Tibial nerve (tissue), 4 donors: ENCODE measurements around the gene WDR73.

ENCODE experiments used
- EP300 ChIP-seq, 2 donors: sonication (generic); formaldehyde crosslinking; IDR thresholded peaks; one replicate each; pipeline ENCODE4 v1.6.1; 2017; ENCODE audit warnings: antibody characterized with exemption in 2 of 2, mild to moderate bottlenecking in 1 of 2
- POLR2A ChIP-seq, 2 donors: fragments of 450-650 bp; IDR thresholded peaks; one replicate each; pipeline ENCODE4 v1.6.1; 2017; ENCODE audit warnings: antibody characterized with exemption in 2 of 2, mild to moderate bottlenecking in 2 of 2, moderate library complexity in 2 of 2
- TF ChIP-seq, protein P1 (sequence below), 5 experiments: fragments of 200-600 bp in 3 of 5; fragments of 450-650 bp in 2 of 5; sonication (generic) in 3 of 5; IDR thresholded peaks; one replicate each; pipeline ENCODE4 v1.5.1; 2016 to 2019; ENCODE audit warnings: antibody characterized with exemption in 5 of 5, mild to moderate bottlenecking in 3 of 5, moderate library complexity in 2 of 5

DNA sequence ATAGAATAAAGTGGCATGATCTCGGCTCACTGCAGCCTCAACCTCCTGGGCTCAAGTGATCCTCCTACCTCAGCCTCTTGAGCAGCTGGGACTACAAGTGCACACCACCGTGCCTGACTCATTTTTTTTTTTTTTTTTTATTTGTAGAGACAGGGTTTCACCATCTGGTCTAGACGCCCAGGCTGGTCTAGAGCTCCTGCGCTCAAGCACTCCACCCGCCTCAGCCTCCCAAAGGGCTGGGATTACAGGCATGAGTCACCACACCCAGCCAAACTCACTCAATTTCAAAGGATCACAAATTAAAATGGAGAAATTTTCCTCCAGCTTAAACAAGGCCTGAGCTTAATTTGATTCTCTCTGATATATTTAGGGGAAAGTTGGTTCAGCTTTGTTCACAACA is 31.2 kb upstream of the WDR73 start:
- TF ChIP-seq, protein P1, sequence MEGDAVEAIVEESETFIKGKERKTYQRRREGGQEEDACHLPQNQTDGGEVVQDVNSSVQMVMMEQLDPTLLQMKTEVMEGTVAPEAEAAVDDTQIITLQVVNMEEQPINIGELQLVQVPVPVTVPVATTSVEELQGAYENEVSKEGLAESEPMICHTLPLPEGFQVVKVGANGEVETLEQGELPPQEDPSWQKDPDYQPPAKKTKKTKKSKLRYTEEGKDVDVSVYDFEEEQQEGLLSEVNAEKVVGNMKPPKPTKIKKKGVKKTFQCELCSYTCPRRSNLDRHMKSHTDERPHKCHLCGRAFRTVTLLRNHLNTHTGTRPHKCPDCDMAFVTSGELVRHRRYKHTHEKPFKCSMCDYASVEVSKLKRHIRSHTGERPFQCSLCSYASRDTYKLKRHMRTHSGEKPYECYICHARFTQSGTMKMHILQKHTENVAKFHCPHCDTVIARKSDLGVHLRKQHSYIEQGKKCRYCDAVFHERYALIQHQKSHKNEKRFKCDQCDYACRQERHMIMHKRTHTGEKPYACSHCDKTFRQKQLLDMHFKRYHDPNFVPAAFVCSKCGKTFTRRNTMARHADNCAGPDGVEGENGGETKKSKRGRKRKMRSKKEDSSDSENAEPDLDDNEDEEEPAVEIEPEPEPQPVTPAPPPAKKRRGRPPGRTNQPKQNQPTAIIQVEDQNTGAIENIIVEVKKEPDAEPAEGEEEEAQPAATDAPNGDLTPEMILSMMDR (IDR thresholded peaks at IDR 0.05) = no peak
- no peak for TF ChIP-seq POLR2A (IDR thresholded peaks at IDR 0.05)
- TF ChIP-seq EP300 (IDR thresholded peaks at IDR 0.05) = no peak
